KOPT-K1 (cell line): Measurements from ENCODE around the gene GZMH.
"Not testable (repeated sequence)": the region's sequence is repeated elsewhere in the genome, so short reads cannot be mapped to it uniquely, and the experiment has no call there.

ENCODE experiments used
- H3K27ac ChIP-seq: fragments of 200-600 bp; sonication (generic); 2 replicates; pipeline ENCODE4 v1.5.1; 2016; ENCODE audit warnings: antibody characterized with exemption, mild to moderate bottlenecking, low read depth, low read length; ENCODE audit not compliant: poor library complexity, severe bottlenecking
- H3K36me3 ChIP-seq: fragments of 200-600 bp; sonication (generic); 2 replicates; pipeline ENCODE4 v1.5.1; 2017; ENCODE audit warnings: antibody characterized with exemption, mild to moderate bottlenecking, low read length, moderate library complexity; ENCODE audit not compliant: insufficient read depth
- H3K9me3 ChIP-seq: fragments of 200-600 bp; sonication (generic); 2 replicates; pipeline ENCODE4 v1.5.1; 2017; ENCODE audit warnings: antibody characterized with exemption, low read length, mild to moderate bottlenecking; ENCODE audit not compliant: insufficient read depth, poor library complexity, severe bottlenecking

Gene GZMH

GRCh38 chr14:24607635-24608514, 1.6 kb downstream of the GZMH start:
- H3K27ac ChIP-seq: no peak overlapping the region
- H3K9me3 ChIP-seq: no peaks in the 10 kb centered on the region

GRCh38 chr14:24607081-24607480, 2.4 kb downstream of the GZMH start:
- H3K27ac ChIP-seq: no peak overlapping the region
- H3K9me3 ChIP-seq: no peaks in the 10 kb centered on the region
- no peaks in the 10 kb centered on the region for H3K36me3 ChIP-seq

More at GRCh38 chr14:24607635-24608514, 1.6 kb downstream of the GZMH start:
- H3K36me3 ChIP-seq: no peaks in the 10 kb centered on the region

- Histone ChIP-seq H3K9me3 (no peaks in the 10 kb centered on the region), H3K36me3 (no peaks in the 10 kb centered on the region), H3K27ac (no peak overlapping the region)
Observed at GRCh38 chr14:24606297-24606696, 3.2 kb downstream of the GZMH start.

- H3K27ac ChIP-seq: no peak overlapping the region
- no peaks in the 10 kb centered on the region for H3K36me3 ChIP-seq
- no peaks in the 10 kb centered on the region for H3K9me3 ChIP-seq
Observed at GRCh38 chr14:24605435-24606190, 3.9 kb downstream of the GZMH start.

- Histone ChIP-seq H3K9me3 (peaks cover 21% of the 10 kb centered on the region), H3K27ac (no peak overlapping the region), H3K36me3 (no peaks in the 10 kb centered on the region)
Observed at GRCh38 chr14:24597403-24597802, 12.1 kb downstream of the GZMH start.

GRCh38 chr14:24595073-24595808, 14.2 kb downstream of the GZMH start:
- no peak overlapping the region for H3K27ac ChIP-seq

GRCh38 chr14:24591004-24591403, 18.5 kb downstream of the GZMH start:
- H3K27ac ChIP-seq, H3K36me3 ChIP-seq: not testable (repeated sequence)
- H3K9me3 ChIP-seq: peaks cover 14% of the 10 kb centered on the region

More at GRCh38 chr14:24595073-24595808, 14.2 kb downstream of the GZMH start:
- Histone ChIP-seq H3K9me3 (peaks cover 21% of the 10 kb centered on the region), H3K36me3 (no peaks in the 10 kb centered on the region)

GRCh38 chr14:24584402-24584801, 25.1 kb downstream of the GZMH start:
- H3K9me3 ChIP-seq, H3K27ac ChIP-seq, H3K36me3 ChIP-seq: not testable (repeated sequence)

GRCh38 chr14:24578558-24578957, 30.9 kb downstream of the GZMH start:
- Histone ChIP-seq H3K27ac (no peak overlapping the region), H3K36me3 (no peaks in the 10 kb centered on the region), H3K9me3 (no peaks in the 10 kb centered on the region)

- H3K9me3 ChIP-seq: no peaks in the 10 kb centered on the region
- H3K27ac ChIP-seq: no peak overlapping the region
- H3K36me3 ChIP-seq: no peaks in the 10 kb centered on the region
Observed at GRCh38 chr14:24576771-24577170, 32.7 kb downstream of the GZMH start.

- H3K27ac ChIP-seq: no peak within 1 kb of the TSS
- no peaks in the 10 kb centered on the region for H3K9me3 ChIP-seq
- H3K36me3 ChIP-seq: no peaks in the 10 kb centered on the region
Observed at GRCh38 chr14:24576182-24576581, 33.3 kb downstream of the GZMH start, which contains the start of gene CTSG. Gene CTSG (minus strand): TSS chr14:24576250. CDS start chr14:24576223, 27 bp downstream.

GRCh38 chr14:24574206-24574774, 35.2 kb downstream of the GZMH start:
- Histone ChIP-seq H3K9me3 (no peaks in the 10 kb centered on the region), H3K27ac (no peak overlapping the region), H3K36me3 (no peaks in the 10 kb centered on the region)

- peaks cover 20% of the 10 kb centered on the region for H3K9me3 ChIP-seq
- no peaks in the 10 kb centered on the region for H3K36me3 ChIP-seq
- no peak overlapping the region for H3K27ac ChIP-seq
Observed at GRCh38 chr14:24566318-24566717, 43.2 kb downstream of the GZMH start.

- Histone ChIP-seq H3K9me3 (peaks cover 20% of the 10 kb centered on the region), H3K36me3 (no peaks in the 10 kb centered on the region), H3K27ac (no peak overlapping the region)
Observed at GRCh38 chr14:24565766-24566165, 43.7 kb downstream of the GZMH start.

GRCh38 chr14:24563505-24563904, 46.0 kb downstream of the GZMH start:
- peaks cover 20% of the 10 kb centered on the region for H3K9me3 ChIP-seq
- H3K27ac ChIP-seq: no peak overlapping the region
- no peaks in the 10 kb centered on the region for H3K36me3 ChIP-seq
